H1 (cell line): ENCODE data around the gene NPFFR1. TPM values are rescaled to one million over a fixed set of nuclear protein-coding genes. Genes with fewer than 3 reads are reported as not detected.

Source experiments
- CTCF ChIA-PET: fragments of 300-600 bp; sonication (Branson Sonifier 250); formaldehyde crosslinking; loops from one replicate; lab custom pipeline; 2021; ENCODE audit not compliant: partially characterized antibody; lab: Charles Lee
- POLR2A ChIA-PET: fragments of 300-600 bp; sonication (Branson Sonifier 250); formaldehyde crosslinking; loops from one replicate; lab custom pipeline; 2021; ENCODE audit warnings: inconsistent platforms; ENCODE audit not compliant: partially characterized antibody; lab: Charles Lee
- DNase-seq, 2 experiments: peaks; one replicate each; pipeline versions ENCODE4 v3.0.0 to v3.0.0-alpha.2; 2010 to 2022; ENCODE audit warnings: low spot score in 2 of 2, low read depth in 1 of 2, mixed read lengths in 1 of 2
- FAIRE-seq: peaks from 2 replicates; lab custom pipeline; 2011; peaks lifted over from hg19 to GRCh38; lab: Jason Lieb, UNC
- H2AFZ ChIP-seq: 2 replicates; pipeline ENCODE4 v1.8.1; 2012; ENCODE audit warnings: low read length, inconsistent platforms
- H2AK5ac ChIP-seq: 2 replicates; pipeline ENCODE4 v1.6.1; 2013; ENCODE audit warnings: low read depth, low read length
- H2BK120ac ChIP-seq: replicated peaks from 2 replicates; pipeline ENCODE3; 2013; ENCODE audit warnings: low read depth, low read length, inconsistent platforms
- H2BK12ac ChIP-seq: 2 replicates; pipeline ENCODE4 v1.6.1; 2013; ENCODE audit warnings: low read depth, low read length
- H2BK15ac ChIP-seq: 2 replicates; pipeline ENCODE4 v1.6.1; 2013; ENCODE audit warnings: low read length
- H2BK20ac ChIP-seq: 2 replicates; pipeline ENCODE4 v1.6.1; 2013; ENCODE audit warnings: low read length
- H2BK5ac ChIP-seq: 2 replicates; pipeline ENCODE4 v1.6.1; 2013; ENCODE audit warnings: low read depth, low read length
- H3K14ac ChIP-seq: 2 replicates; pipeline ENCODE4 v1.6.1; 2013; ENCODE audit warnings: inconsistent platforms; ENCODE audit not compliant: insufficient read length
- H3K18ac ChIP-seq: 2 replicates; pipeline ENCODE4 v1.6.1; 2013; ENCODE audit warnings: low read length; ENCODE audit errors: extremely low read depth
- H3K23ac ChIP-seq: 2 replicates; pipeline ENCODE4 v1.6.1; 2013; ENCODE audit warnings: inconsistent platforms; ENCODE audit not compliant: insufficient read length
- H3K23me2 ChIP-seq: 2 replicates; pipeline ENCODE4 v1.6.1; 2013; ENCODE audit warnings: low read depth, low read length
- H3K27ac ChIP-seq: 2 replicates; pipeline ENCODE4 v1.6.1; 2011; ENCODE audit warnings: low read depth, low read length, inconsistent platforms
- H3K27me3 ChIP-seq, 4 experiments: replicated peaks in 1 of 4; 1 replicate in 1 of 4; 2 replicates in 3 of 4; pipeline versions ENCODE4 v1.6.1 to v1.8.1; 2011 to 2013; ENCODE audit warnings: low read length in 3 of 4, mild to moderate bottlenecking in 3 of 4, inconsistent platforms in 2 of 4, mixed read lengths in 2 of 4, moderate library complexity in 1 of 4; ENCODE audit not compliant: control insufficient read depth in 3 of 4, insufficient read depth in 3 of 4; ENCODE audit errors: extremely low read depth in 1 of 4
- H3K36me3 ChIP-seq, 4 experiments: 2 replicates each; pipeline versions ENCODE4 v1.6.1 to v1.8.1; 2011 to 2013; ENCODE audit warnings: mild to moderate bottlenecking in 4 of 4, low read length in 3 of 4, moderate library complexity in 2 of 4, control low read depth in 1 of 4, inconsistent platforms in 1 of 4; ENCODE audit not compliant: insufficient read depth in 4 of 4, control insufficient read depth in 2 of 4
- H3K4ac ChIP-seq: replicated peaks from 2 replicates; pipeline ENCODE3; 2013; ENCODE audit warnings: low read length, low read depth, mixed read lengths, inconsistent platforms; ENCODE audit not compliant: insufficient read length
- H3K4me1 ChIP-seq, 4 experiments: replicated peaks in 1 of 4; 1 replicate in 1 of 4; 2 replicates in 3 of 4; pipeline versions ENCODE4 v1.6.1 to v1.8.1; 2011 to 2013; ENCODE audit warnings: low read length in 3 of 4, inconsistent platforms in 2 of 4, mixed read lengths in 1 of 4; ENCODE audit not compliant: insufficient read depth in 4 of 4, control insufficient read depth in 3 of 4
- H3K4me2 ChIP-seq, 2 experiments: 2 replicates each; pipeline versions ENCODE4 v1.6.1 to v1.8.1; 2011 to 2013; ENCODE audit warnings: low read depth in 2 of 2, low read length in 2 of 2, control low read depth in 1 of 2, inconsistent platforms in 1 of 2, mild to moderate bottlenecking in 1 of 2; ENCODE audit not compliant: insufficient read depth in 1 of 2
- H3K4me3 ChIP-seq, 4 experiments: fragments of 200-600, 300-600 bp in 1 of 4; sonication (generic), shearing (Covaris generic), sonication (Bioruptor Twin) in 1 of 4; 2 replicates each; pipeline versions ENCODE4 v1.5.1 to v1.8.1; 2011 to 2016; ENCODE audit warnings: low read length in 4 of 4, low read depth in 3 of 4, control low read depth in 2 of 4, inconsistent platforms in 2 of 4, mild to moderate bottlenecking in 2 of 4, mixed read lengths in 1 of 4, moderate library complexity in 1 of 4; ENCODE audit not compliant: insufficient read depth in 2 of 4; ENCODE audit errors: extremely low read depth in 1 of 4
- H3K56ac ChIP-seq: replicated peaks from 2 replicates; pipeline ENCODE3; 2013; ENCODE audit warnings: low read depth, mild to moderate bottlenecking, mixed read lengths, low read length, inconsistent platforms; ENCODE audit not compliant: insufficient read length
- H3K79me1 ChIP-seq: 2 replicates; pipeline ENCODE4 v1.6.1; 2013; ENCODE audit warnings: low read depth, low read length, control low read depth
- H3K79me2 ChIP-seq, 2 experiments: 2 replicates each; pipeline versions ENCODE4 v1.6.1 to v1.8.1; 2012 to 2013; ENCODE audit warnings: low read length in 2 of 2, mild to moderate bottlenecking in 2 of 2, inconsistent platforms in 1 of 2; ENCODE audit not compliant: insufficient read depth in 2 of 2, control insufficient read depth in 1 of 2
- H3K9ac ChIP-seq, 4 experiments: replicated peaks in 1 of 4; 1 replicate in 1 of 4; 2 replicates in 3 of 4; pipeline versions ENCODE4 v1.6.1 to v1.8.1; 2011 to 2013; ENCODE audit warnings: low read depth in 3 of 4, low read length in 3 of 4, control low read depth in 2 of 4, mild to moderate bottlenecking in 2 of 4, moderate library complexity in 2 of 4, inconsistent platforms in 1 of 4; ENCODE audit errors: extremely low read depth in 1 of 4
- H3K9me3 ChIP-seq, 2 experiments: 2 replicates each; pipeline versions ENCODE4 v1.6.1 to v1.8.1; 2012 to 2013; ENCODE audit warnings: mild to moderate bottlenecking in 2 of 2, moderate library complexity in 2 of 2, control low read depth in 1 of 2, inconsistent platforms in 1 of 2, low read depth in 1 of 2, low read length in 1 of 2, mixed read lengths in 1 of 2; ENCODE audit not compliant: insufficient read depth in 2 of 2
- H4K20me1 ChIP-seq, 2 experiments: replicated peaks in 1 of 2; 2 replicates each; pipeline versions ENCODE3 to v1.8.1; 2011 to 2013; ENCODE audit warnings: inconsistent platforms in 2 of 2, low read length in 2 of 2, mild to moderate bottlenecking in 1 of 2; ENCODE audit not compliant: insufficient read depth in 2 of 2, control insufficient read depth in 1 of 2
- H4K5ac ChIP-seq: 2 replicates; pipeline ENCODE4 v1.6.1; 2013; ENCODE audit warnings: low read length, low read depth, mixed read lengths, inconsistent platforms; ENCODE audit not compliant: insufficient read length
- H4K8ac ChIP-seq: 2 replicates; pipeline ENCODE4 v1.8.0; 2013; ENCODE audit warnings: mild to moderate bottlenecking, moderate library complexity, low read length, inconsistent platforms; ENCODE audit not compliant: insufficient read depth; ENCODE audit errors: extremely low read depth
- H4K91ac ChIP-seq: replicated peaks from 2 replicates; pipeline ENCODE3; 2013; ENCODE audit warnings: low read length, mixed read lengths, inconsistent platforms; ENCODE audit not compliant: insufficient read length
- BACH1 ChIP-seq: IDR thresholded peaks from 2 replicates; pipeline ENCODE4 v1.6.1; 2012; ENCODE audit warnings: low read length, improper control_type of control experiment
- BRCA1 ChIP-seq: IDR thresholded peaks from 2 replicates; pipeline ENCODE4 v1.6.1; 2012; ENCODE audit warnings: low read depth, low read length, improper control_type of control experiment
- CBX8 ChIP-seq: fragments of 300-800, 300-1000 bp; sonication (generic); IDR thresholded peaks from 2 replicates; pipeline ENCODE4 v1.7.1; 2016; ENCODE audit warnings: low read depth, low read length, borderline replicate concordance
- CREB1 ChIP-seq: IDR thresholded peaks from 2 replicates; pipeline ENCODE4 v1.6.1; 2012; ENCODE audit warnings: inconsistent platforms
- EZH2 ChIP-seq: fragments of 200-600 bp; sonication (generic); IDR thresholded peaks from 2 replicates; pipeline ENCODE4 v1.7.1; 2012; ENCODE audit warnings: low read depth, mild to moderate bottlenecking, moderate library complexity, low read length, inconsistent platforms; ENCODE audit not compliant: severe bottlenecking
- KDM1A ChIP-seq: fragments of 200-600, 300-600 bp; sonication (generic); IDR thresholded peaks from 2 replicates; pipeline ENCODE4 v1.7.1; 2016; ENCODE audit warnings: mild to moderate bottlenecking, low read length, borderline replicate concordance
- PHF8 ChIP-seq: fragments of 200-600 bp; sonication (generic); conservative IDR thresholded peaks from 2 replicates; pipeline ENCODE4 v1.7.1; 2012; ENCODE audit warnings: low read depth, mild to moderate bottlenecking, inconsistent platforms, low read length, moderate library complexity
- RBBP5 ChIP-seq: IDR thresholded peaks from 2 replicates; pipeline ENCODE4 v1.7.1; 2012; ENCODE audit warnings: low read depth, mild to moderate bottlenecking, inconsistent platforms, low read length, moderate library complexity, borderline replicate concordance
- SAP30 ChIP-seq: fragments of 300-600 bp; sonication (generic); IDR thresholded peaks from 2 replicates; pipeline ENCODE4 v1.7.1; 2012; ENCODE audit warnings: low read length, moderate library complexity, mild to moderate bottlenecking, inconsistent platforms; ENCODE audit not compliant: insufficient read depth, insufficient replicate concordance
- SP4 ChIP-seq: IDR thresholded peaks from 2 replicates; pipeline ENCODE4 v1.6.1; 2012; ENCODE audit warnings: low read length, inconsistent platforms
- SRF ChIP-seq: IDR thresholded peaks from 2 replicates; pipeline ENCODE4 v1.6.1; 2011; ENCODE audit warnings: mild to moderate bottlenecking, low read depth, low read length, moderate library complexity
- TEAD4 ChIP-seq: IDR thresholded peaks from 2 replicates; pipeline ENCODE4 v1.6.1; 2012; ENCODE audit warnings: low read depth, low read length, inconsistent platforms, mixed read lengths
- YY1 ChIP-seq: IDR thresholded peaks from 2 replicates; pipeline ENCODE4 v1.6.1; 2011; ENCODE audit warnings: low read depth, mild to moderate bottlenecking, low read length
- WGBS, 2 experiments: shearing (Covaris generic) in 1 of 2; methylation state at CpG; one replicate each; pipeline versions ENCODE4 v1.1.6 to v1.1.7; 2013 to 2015; ENCODE audit warnings: low lambda C conversion rate in 2 of 2, mixed read lengths in 2 of 2, inconsistent platforms in 1 of 2, low coverage in 1 of 2, missing lambda C conversion rate in 1 of 2; ENCODE audit not compliant: insufficient replicate concordance in 2 of 2, insufficient coverage in 1 of 2, insufficient read length in 1 of 2; ENCODE audit errors: extremely low coverage in 1 of 2, missing lambda C conversion rate in 1 of 2; 5-methylcytosine and 5-hydroxymethylcytosine counted together
- polyA plus RNA-seq, 7 experiments: library from polyadenylated mRNA; depleted of rRNA in 3 of 7; stranded (reverse) in 5 of 7; unstranded in 2 of 7; fragments of >200 nt in 5 of 7; fragments of 200-250 nt in 2 of 7; gene quantifications; 1 replicate in 5 of 7; 2 replicates in 1 of 7; 4 replicates in 1 of 7; pipeline versions ENCODE4 v1.2.1 to v1.2.3, GENCODE V29; 2011 to 2013; ENCODE audit warnings: missing spikeins in 2 of 7, mixed read lengths in 2 of 7
- total RNA-seq: library from RNA; stranded (reverse); fragmentation: NEBNext Ultra II Directional; extraction: Animal tissue kit (Norgen Biotek cat#: 25700); gene quantifications from 2 replicates; pipeline ENCODE4 v1.2.1, GENCODE V29; 2021
- TF ChIP-seq, protein P1 (sequence below): IDR thresholded peaks from 2 replicates; pipeline ENCODE4 v1.6.1; 2011; ENCODE audit warnings: low read length, improper control_type of control experiment

The NPFFR1 gene
- total and polyA plus RNA-seq, 2 of the 8 experiments (the other 6 are each of a cell fraction or from before 2014, with no cell fraction given), result 0.02 to 0.06 TPM

DNA sequence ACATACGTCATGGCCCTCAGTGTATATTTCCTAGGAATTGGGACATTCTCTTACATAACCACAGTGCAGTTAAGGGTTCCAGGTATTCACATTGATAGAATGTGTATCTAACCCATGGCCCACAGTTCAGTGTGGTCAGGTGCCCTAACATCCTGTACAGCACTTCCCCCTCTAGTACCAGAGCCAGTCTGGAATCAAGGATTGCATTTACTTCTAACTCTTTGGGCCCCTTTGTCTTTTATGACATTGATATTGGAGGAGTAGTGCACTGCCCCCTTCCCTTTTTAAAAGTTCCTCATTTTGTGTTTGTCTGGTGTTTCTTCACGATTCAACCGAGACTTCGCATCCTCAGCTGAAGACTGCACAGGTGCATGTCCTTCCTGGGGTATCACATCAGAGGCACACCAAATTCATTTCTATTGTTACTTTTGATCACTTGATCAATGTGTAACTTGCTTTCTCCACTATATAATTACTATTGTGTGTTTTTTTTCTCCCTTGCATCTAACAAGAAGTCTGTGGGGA is 22.4 kb upstream of the NPFFR1 start:
- H3K79me2 ChIP-seq, result no peaks in the 10 kb centered on the region
- no peak overlapping the region for H4K8ac ChIP-seq
- no peak overlapping the region for H2AFZ ChIP-seq
- no peak overlapping the region for H2BK120ac ChIP-seq
- ChIA-PET CTCF (no interaction called here), POLR2A (interaction anchor here (0.6 kb wide), 1 partner anchor 59 kb away, joined by 3 read pairs; no protein-coding TSS in a partner anchor)
- H4K91ac ChIP-seq, result no peak overlapping the region
- FAIRE-seq (no peak), DNase-seq (no peak)
- no peak overlapping the region for H4K5ac ChIP-seq
- no peaks in the 10 kb centered on the region for H3K4me1 ChIP-seq
- H3K4me2 ChIP-seq, result no peak overlapping the region
- no peaks in the 10 kb centered on the region for H3K23me2 ChIP-seq
- no peak overlapping the region for H3K9ac ChIP-seq
- whole genome bisulfite sequencing, 2 experiments, result 92% methylated on average over 4 of the region's 4 CpGs; no CpG with 5 or more reads in 1 of the 2 experiments
- H3K56ac ChIP-seq, result no peak overlapping the region
- H3K36me3 ChIP-seq, result no peaks in the 10 kb centered on the region
- H3K27ac ChIP-seq, result no peak overlapping the region
- no peaks in the 10 kb centered on the region for H3K9me3 ChIP-seq
- H3K4me3 ChIP-seq, result no peak overlapping the region
- no peak overlapping the region for H3K23ac ChIP-seq
- H2BK12ac ChIP-seq, result no peak overlapping the region
- H3K27me3 ChIP-seq, result no peaks in the 10 kb centered on the region
- H3K14ac ChIP-seq, result no peak overlapping the region
- H2AK5ac ChIP-seq, result no peak overlapping the region
- H2BK15ac ChIP-seq, result no peak overlapping the region
- H3K79me1 ChIP-seq, result no peaks in the 10 kb centered on the region
- no peak overlapping the region for H2BK20ac ChIP-seq
- H2BK5ac ChIP-seq, result no peak overlapping the region
- H3K4ac ChIP-seq, result no peak overlapping the region
- H3K18ac ChIP-seq, result no peak overlapping the region
- peaks cover 0 to 2% of the 10 kb centered on the region in 2 experiments for H4K20me1 ChIP-seq
- TF ChIP-seq BACH1, result no peak
- no peak for TF ChIP-seq RBBP5
- TF ChIP-seq KDM1A, result no peak
- TF ChIP-seq SRF, result no peak
- TF ChIP-seq SP4, result no peak
- no peak for TF ChIP-seq EZH2
- TF ChIP-seq TEAD4, result no peak
- TF ChIP-seq, protein P1, sequence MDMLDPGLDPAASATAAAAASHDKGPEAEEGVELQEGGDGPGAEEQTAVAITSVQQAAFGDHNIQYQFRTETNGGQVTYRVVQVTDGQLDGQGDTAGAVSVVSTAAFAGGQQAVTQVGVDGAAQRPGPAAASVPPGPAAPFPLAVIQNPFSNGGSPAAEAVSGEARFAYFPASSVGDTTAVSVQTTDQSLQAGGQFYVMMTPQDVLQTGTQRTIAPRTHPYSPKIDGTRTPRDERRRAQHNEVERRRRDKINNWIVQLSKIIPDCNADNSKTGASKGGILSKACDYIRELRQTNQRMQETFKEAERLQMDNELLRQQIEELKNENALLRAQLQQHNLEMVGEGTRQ, result no peak
- TF ChIP-seq CREB1, result no peak
- TF ChIP-seq SAP30, result no peak
- TF ChIP-seq BRCA1, result no peak
- no peak for TF ChIP-seq CBX8
- TF ChIP-seq PHF8, result no peak
- no peak for TF ChIP-seq YY1
